Hippocampal formation (tissue), 2 donors: ENCODE data around the gene RTN4R.
"Not testable (repeated sequence)": the region's sequence is repeated elsewhere in the genome, so short reads cannot be mapped to it uniquely, and the experiment has no call there.

Experiments used
- DNase-seq, 2 donors: peaks; one replicate each; lab custom pipeline; 2025; lab: John Stamatoyannopoulos, UW

The RTN4R gene

GRCh38 chr22:20305894-20306645 lies 38.0 kb upstream of the RTN4R start:
- no peak for DNase-seq

- DNase-seq, result not testable (repeated sequence)
Measured at GRCh38 chr22:20305230-20305893, 37.2 kb upstream of the RTN4R start.

DNA sequence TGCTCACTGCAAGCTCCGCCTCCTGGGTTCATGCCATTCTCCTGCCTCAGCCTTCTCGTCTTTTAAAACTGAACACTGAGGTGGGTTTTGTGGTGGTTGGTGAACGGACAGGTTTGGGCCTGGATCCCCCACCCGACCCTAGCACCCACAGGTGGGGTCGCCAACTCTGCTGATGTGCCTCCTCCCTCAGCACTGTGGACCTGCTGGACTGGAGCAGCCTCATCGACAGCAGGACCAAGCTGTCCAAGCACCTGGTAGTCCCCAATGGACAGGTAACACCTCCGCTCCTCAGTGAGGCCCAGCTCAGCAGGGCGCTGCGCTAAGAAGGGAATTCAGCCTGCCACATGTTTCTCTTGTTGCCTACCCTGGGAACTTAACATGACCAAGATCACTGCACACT lies 36.5 kb upstream of the RTN4R start:
- no peak for DNase-seq

- not testable (repeated sequence) for DNase-seq
Measured at GRCh38 chr22:20303229-20303534, 35.1 kb upstream of the RTN4R start.

DNA sequence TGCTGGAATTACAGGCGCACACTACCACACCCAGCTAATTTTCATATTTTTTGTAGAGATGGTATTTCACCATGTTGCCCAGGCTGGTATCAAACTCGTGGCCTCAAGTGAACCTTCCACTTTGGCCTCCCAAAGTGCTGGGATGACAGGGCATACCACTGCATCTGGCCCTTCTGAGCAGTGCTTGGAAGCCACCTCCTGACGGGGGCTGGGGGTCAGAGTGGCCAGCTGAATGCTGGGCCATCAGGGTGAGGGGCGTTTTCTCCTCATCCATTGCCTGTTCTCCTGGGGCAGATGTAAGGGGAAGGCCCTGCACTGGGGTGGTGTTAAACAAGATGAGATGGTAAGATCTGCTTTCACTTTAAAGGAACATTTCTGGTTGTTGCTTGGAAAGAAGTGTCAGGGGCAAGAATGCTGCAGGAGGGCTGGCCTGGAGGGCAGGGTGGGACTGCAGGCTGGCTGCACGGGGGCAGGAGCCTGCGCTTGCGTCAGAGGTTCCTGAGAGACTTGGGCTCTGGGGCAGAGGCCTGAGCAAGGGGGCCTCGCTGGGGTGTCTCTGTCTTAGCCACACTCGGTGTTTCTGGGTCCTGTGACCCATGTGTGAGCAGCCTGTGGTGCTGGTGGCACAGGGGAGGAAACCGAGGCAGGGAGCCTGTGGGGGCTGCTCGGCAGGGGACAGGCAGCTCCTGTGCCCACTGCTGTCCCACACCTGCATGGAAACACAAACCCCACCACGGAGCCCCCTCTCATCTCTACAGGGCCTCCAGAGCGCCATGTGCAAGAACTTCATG lies 34.5 kb upstream of the RTN4R start:
- DNase-seq, result no peak

DNA sequence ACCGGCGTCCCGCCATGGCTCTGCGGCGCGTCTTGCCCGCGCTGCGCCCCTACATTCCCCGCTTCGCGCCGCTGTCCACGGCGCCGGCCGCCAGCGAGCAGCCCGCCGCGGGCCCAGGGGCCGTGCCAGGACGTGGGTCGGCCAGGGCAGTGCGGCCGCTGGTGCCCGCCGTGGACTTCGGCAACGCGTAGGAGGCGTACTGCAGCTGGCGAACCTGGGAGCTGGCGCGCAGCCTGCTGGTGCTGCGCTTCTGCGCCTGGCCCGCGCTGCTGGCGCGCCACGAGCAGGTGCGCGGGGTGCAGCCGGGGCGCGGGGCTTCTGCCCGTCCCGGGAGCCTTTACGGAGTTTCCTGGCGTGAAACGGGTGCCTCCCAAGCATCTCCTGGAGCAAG lies 31.6 kb upstream of the RTN4R start:
- no peak for DNase-seq

DNA sequence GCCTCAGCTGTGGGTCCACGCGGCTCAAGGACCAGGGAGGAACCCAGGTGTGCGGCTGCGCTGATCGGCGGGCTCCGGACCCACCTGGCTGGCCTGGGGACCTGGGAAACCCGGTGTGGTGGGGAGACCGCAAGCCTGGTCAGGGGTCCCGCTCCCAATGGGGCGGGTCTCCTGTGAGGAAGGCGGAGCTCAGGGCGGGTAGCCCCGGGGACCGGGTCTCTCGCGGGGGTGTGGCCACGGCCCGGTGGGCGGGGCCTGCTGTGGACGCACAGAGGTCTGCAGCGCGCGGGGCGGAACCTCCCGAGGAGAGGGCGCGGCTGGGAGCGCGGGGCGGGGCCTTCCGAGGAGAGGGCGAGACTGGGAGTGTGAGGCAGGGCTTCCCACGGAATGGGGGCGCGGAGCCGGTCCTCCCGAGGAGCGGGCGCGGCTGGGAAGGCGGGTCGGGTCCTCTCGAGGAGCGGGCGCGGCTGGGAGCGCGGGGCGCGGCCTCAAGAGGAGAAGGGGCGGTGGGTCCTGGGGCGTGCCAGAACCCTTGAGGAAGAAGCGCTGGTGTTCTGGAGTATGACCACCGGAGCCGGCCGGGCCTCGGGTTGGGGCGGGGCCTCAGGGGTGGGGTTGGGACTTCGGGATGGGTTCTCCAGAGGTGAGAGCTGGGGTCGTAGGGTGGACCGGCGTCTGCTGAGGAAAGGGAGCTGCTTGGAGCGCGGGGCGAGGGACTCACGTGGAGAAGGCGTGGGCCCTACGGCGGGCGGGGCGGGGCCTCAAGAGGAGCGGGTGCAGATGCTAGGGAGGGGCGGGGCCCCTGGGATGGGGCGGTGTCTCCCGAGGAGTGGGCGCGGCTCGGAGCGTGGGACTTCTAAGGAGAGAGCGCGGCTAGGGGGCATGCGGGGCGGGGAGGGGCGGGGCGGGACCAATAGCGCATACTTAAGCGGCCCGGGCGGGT lies 31.0 kb upstream of the RTN4R start:
- DNase-seq, result peak in 1 of 2 donors; percentile 31

DNA sequence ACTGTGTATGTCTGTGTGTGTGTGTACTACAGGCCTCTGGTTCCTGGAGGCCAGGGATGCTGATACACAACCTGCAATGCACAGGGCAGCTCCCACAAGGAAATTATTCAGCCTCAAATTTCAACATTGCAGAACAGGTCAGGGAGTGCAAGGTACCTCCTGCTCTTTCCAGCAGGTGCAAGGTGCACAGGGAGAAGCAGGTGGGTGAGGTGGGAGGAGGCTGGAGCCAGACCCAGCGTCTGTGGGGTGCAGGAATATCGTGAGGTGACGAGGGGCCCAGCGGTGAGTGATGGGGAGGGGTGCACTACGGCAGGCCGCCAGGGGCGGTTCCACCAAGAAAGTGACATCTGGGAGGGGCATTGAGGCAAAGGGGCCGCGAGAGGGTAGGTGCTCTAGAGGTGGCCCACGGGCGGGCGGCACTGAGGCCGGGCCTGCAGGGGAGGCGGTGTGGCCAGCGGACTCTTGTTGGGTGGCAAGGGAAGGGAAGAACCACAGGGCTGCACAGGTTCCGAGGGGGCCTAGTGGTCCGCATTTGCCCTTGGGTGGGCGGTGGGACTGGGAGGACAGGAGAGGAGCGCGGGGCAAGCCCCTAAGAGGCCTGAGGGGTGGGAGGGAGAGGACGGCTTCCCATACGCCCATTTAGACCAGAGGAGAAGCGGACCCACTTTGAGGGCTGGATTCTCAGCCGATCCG lies 30.1 kb upstream of the RTN4R start:
- DNase-seq, result no peak

DNA sequence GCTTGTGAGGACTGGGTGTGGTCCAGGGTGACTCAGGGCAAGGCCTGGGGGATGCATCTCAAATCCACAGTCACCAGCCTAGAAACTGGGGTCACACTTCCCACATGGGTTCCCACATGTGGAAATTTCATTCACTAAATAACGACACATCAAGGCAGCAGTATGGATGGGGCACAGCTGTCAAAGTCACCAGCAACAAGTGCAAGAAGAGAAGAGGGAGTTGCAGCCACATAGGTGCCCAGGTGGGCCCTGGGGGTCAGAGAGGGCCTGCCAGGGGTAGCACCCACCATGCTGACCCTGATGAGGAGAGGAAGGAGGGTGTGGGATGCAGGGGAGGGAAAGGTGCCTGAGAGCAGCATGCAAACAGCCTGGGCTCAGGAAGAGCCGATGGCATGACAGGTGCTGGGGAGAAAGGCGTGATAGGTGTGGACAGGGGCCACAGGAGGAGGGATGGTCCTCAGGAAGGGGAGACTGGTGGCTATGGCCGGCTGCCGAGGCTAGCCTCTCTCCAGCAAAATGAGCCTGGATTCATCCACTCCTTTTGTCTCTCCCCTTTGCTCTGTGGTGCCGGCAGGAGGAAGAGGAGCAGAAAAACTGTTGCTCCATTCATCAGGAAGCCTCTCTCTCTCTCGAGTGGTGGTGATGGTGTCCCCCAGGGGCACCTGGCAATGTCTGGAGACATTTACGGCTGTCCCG lies 29.4 kb upstream of the RTN4R start:
- no peak for DNase-seq

- no peak for DNase-seq
Measured at GRCh38 chr22:20296598-20296997, 28.5 kb upstream of the RTN4R start.

DNA sequence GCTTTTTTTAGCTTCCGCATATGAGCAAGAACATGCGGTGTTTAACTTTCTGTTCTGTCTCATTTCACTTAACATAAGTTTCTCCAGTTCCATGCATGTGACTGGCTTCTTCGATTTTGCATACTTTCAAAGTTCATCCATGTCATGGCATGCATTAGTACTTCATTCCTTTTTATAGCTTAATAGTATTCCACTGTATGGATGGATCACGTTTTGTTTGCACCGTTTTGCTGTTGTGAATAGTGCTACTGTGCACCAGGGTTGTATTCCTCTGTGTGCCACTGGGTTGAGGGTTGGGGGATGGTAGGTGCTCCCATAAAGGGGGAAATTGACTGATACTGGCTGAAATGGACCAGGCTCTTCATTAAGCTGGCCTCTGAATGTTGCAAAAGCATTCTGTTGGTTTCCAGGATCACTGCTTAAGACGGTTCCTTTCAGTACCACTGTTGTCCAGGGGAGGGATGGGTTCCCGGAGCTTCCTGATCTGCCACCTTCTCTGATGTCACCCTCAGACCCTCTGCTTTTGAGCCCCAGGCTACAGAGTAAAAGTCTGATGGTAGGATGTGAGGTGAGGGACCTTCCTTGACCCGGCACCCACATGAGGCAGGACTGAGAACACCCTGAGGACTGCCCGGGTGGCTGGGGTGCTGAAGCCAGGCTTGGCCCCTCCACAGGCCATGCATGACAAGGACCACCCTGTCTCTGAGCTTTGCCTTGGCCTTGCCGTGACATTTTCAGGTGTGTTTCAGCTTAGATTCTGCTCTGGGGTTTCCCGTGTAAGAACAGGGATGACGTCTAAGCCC lies 27.3 kb upstream of the RTN4R start:
- DNase-seq, result no peak

GRCh38 chr22:20292673-20293232 lies 24.6 kb upstream of the RTN4R start:
- DNase-seq, result no peak

- DNase-seq, result no peak
Measured at GRCh38 chr22:20292108-20292507, 24.0 kb upstream of the RTN4R start.

DNA sequence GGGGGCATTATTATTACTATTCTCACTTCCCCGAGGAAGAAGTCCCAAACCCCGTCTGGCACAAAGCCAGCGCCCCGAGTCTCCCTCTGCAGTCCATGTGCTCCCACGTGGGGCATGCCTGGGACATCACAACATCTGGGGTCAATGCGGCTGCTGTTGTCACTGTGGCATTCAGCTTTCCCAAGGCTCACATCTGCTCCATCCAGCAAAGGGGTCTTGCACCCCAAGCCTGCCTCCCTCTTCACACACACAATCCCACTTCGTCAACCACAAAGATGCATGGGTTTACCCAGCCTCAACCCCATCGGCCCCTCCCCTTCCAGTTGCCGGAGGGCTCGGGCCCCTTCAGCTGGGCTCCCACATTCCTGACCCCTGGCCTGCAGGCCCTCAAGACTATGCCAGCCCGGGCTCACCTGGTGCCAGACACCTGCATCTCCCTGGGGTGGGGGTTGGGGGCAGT lies 23.5 kb upstream of the RTN4R start:
- DNase-seq, result no peak

- no peak for DNase-seq
Measured at GRCh38 chr22:20291249-20291586, 23.1 kb upstream of the RTN4R start.

- no peak for DNase-seq
Measured at GRCh38 chr22:20290578-20291248, 22.6 kb upstream of the RTN4R start.

DNA sequence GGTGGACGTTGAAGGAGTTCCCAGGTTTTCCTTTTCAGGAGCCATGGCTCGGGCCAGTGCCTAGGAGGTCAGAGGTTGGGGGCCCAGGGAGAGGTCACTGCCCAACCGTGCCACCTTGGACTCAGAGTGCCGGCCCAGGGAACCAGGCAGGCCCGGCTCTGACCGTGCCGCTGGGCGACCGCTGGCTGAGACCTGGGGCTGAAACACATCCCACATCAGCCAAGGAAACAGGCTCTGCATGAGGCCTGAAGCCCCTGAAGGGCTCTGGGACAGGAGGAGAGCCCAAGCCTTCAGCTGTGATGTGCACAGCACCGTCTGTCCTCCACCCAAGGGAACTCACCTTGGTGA lies 21.9 kb upstream of the RTN4R start:
- no peak for DNase-seq

DNA sequence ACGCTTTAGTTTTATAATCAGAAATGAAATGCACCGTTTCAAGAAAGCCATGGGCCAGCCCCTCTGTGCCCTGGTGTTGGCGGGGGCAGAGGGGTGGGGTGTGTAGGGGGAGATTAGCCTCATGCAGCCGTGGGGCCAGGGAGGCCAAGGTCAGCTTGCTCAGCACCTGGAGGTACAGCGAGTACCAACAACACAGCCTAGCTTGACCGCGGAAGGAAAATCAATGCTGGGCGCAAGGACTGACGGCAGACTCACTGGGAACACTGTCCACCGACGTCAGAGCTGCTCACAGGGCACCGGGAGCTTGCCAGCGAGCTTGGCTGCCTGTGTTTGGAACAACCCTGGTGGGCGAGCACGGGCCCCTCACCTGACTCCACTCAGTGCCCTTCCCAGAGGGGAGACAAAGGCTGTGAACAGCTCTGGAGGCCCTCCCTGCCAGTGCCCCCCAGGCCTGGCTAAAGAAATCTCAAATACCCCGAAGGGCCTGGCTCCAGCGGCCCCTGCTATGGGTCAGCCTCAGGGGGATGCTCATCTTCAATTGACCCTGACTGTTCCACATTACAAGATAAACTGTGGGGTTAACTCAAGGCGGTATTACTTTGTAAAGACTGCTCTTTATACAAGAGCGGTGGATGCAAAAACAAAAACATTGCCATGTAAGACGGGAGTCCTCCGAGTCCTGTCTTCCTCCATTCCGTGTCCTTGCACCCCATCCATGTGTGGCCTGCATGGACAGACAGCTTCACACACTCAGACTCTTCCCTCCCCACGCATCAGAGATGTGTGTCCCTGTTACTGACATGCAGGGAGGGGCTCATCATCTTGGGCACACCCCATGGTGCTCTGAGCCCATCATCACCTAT lies 21.3 kb upstream of the RTN4R start:
- not testable (repeated sequence) for DNase-seq
